Right lobe of liver (tissue), 4 donors: ENCODE measurements around the gene OPCML.

ENCODE experiments used
- POLR2A ChIP-seq: fragments of 450-650 bp; IDR thresholded peaks from one replicate; pipeline ENCODE4 v1.6.1; 2017; ENCODE audit warnings: antibody characterized with exemption, mild to moderate bottlenecking
- TF ChIP-seq, protein P1 (sequence below), 4 donors: fragments of 200-600 bp in 3 of 4; fragments of 450-650 bp in 1 of 4; IDR thresholded peaks; one replicate each; pipeline versions ENCODE4 v1.5.1 to v1.8.0; 2016 to 2022; ENCODE audit warnings: antibody characterized with exemption in 4 of 4, mild to moderate bottlenecking in 2 of 4
- donor health status: DM: no; HTN: no; CAD: no.
- donor health status: DM: no; HTN: no; CAD: no.
- donor health status: DM: no; HTN: yes; CAD: no.

GRCh38 chr11:133023232-133023631 is 509.1 kb downstream of the OPCML start:
- TF ChIP-seq, protein P1, sequence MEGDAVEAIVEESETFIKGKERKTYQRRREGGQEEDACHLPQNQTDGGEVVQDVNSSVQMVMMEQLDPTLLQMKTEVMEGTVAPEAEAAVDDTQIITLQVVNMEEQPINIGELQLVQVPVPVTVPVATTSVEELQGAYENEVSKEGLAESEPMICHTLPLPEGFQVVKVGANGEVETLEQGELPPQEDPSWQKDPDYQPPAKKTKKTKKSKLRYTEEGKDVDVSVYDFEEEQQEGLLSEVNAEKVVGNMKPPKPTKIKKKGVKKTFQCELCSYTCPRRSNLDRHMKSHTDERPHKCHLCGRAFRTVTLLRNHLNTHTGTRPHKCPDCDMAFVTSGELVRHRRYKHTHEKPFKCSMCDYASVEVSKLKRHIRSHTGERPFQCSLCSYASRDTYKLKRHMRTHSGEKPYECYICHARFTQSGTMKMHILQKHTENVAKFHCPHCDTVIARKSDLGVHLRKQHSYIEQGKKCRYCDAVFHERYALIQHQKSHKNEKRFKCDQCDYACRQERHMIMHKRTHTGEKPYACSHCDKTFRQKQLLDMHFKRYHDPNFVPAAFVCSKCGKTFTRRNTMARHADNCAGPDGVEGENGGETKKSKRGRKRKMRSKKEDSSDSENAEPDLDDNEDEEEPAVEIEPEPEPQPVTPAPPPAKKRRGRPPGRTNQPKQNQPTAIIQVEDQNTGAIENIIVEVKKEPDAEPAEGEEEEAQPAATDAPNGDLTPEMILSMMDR (IDR thresholded peaks at IDR 0.05) = no peak
- no peak for TF ChIP-seq POLR2A
